Medulla oblongata (tissue), 1 donor: ENCODE measurements around the gene CALHM5.

Experiments
- DNase-seq: peaks from one replicate; pipeline ENCODE4 v3.0.0-alpha.2; 2015; ENCODE audit errors: extremely low spot score

Gene CALHM5

DNA sequence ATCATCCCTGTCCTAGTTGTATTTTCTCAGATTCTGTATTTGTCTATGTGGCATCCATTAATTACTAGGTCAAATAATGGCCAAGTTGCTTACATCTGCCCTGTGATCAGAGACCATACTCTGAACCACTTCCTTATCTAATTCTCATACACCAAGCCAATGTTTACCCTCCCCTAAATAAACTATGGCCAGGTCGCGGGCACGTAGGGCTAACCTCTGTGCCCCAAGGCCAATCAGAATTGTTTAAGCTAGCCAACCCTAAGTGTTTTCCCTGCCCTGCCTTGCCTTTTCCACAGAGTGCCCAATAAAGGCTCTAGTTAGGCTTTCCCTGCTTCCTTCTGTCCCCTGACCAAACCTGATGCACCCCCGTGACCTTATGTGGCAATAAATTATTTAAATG, 39.4 kb downstream of the CALHM5 start:
- DNase-seq = no peak

DNA sequence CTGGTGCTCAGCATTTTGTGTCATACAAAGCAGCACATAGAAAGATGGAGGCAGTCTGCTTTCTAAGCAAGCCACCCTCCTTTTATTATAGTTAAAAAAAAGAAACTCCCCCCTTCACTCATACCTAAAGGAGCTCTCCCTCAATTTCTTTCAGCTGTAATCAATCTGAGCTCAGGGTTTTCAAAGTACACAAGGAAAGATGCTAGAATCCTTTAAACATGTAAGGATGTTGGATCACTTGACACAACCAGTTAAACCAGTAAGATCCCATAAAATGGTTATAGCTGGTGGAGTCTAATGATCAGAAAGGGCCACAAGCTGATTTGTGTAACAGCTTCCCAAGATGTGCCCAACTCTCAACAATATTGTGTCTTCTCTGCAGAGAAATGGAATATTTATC, 42.0 kb downstream of the CALHM5 start, which contains the start of gene CALHM4:
TSS of gene CALHM4 (plus strand) at position 301 of the 400 bp plus-strand sequence. CDS start at position 344, 43 bp downstream.
- no peak for DNase-seq

DNA sequence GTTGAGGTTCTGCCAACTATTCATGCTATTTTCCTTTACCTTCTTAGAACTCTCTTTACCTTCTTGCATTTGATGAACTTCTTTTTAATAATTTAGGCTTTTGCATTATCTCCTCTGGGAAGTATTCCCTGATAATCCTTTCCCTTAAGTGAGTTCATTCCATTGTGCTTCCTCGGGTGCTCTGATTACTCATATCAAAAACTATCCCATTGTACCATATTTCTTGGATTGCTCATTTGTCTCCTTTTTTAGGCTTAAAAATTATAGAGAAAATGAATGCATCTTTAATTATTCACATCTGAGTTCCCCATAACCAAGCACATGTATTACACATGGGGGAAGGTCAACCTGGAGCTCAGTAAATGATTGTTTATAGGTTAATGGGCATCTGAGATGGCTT, 44.6 kb downstream of the CALHM5 start:
- DNase-seq = no peak

- DNase-seq = no peak
These were observed 45.5 kb downstream of the CALHM5 start for GRCh38 chr6:116556814-116557415.

DNA sequence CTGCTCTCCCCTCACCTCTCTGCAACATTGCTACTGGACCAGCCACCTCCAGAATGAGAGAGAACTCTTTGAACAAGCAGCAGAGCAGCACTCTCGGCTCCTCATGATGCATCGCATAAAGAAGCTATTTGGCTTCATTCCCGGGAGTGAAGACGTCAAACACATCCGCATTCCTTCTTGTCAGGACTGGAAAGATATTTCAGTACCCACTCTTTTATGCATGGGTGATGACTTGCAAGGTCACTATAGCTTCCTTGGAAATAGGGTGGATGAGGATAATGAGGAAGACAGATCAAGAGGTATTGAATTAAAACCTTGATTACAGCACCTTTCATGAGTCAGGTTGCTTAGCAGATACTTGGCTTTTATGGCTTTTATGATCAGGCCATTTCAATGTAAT, 46.5 kb downstream of the CALHM5 start:
- no peak for DNase-seq

GRCh38 chr6:116560130-116560529, 48.7 kb downstream of the CALHM5 start:
- no peak for DNase-seq

GRCh38 chr6:116561377-116562018, 50.1 kb downstream of the CALHM5 start:
- DNase-seq = peak; percentile 85

- no peak for DNase-seq
These were observed 50.6 kb downstream of the CALHM5 start for GRCh38 chr6:116562019-116562403.

DNA sequence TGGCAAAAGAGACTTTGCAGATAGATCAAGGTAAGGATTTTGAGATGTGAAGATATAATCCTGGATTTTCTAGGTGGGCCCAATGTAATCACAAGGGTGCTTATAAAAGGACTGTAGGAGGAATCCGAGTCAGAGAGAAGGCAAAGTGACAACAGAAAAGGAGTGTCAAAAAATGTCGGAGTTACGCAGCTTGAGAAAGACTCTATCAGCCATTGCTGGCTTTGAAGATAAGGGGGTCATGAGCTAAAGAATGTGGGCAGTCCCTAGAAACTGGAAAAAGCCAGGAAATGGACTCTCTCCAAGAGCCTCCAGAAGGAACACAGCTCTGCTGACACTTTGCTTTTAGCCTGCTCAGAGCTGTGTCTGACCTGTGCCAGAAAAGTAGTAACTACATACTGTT, 51.2 kb downstream of the CALHM5 start:
- DNase-seq = no peak

DNA sequence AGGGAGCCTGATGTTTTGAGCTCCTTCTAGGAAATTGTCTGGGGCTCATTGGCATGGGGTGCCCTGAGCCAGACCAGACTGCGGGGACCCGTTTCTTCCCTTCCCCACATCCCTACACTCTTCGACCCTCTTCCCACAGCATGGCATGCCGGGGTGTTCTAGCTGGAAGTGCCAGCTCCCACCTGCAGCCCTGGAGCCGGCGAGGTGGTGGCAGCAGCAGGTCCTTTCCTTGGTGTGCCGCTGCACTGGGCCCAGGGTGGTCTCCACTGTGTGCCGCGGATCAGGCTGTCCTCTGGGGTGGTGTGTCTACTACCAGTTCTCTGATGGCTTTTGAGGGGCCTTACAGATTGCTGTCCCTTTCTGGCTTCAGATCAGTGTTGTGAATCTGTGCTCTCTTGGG, 52.4 kb downstream of the CALHM5 start:
- no peak for DNase-seq

GRCh38 chr6:116564311-116564710, 52.9 kb downstream of the CALHM5 start:
- DNase-seq = no peak

DNA sequence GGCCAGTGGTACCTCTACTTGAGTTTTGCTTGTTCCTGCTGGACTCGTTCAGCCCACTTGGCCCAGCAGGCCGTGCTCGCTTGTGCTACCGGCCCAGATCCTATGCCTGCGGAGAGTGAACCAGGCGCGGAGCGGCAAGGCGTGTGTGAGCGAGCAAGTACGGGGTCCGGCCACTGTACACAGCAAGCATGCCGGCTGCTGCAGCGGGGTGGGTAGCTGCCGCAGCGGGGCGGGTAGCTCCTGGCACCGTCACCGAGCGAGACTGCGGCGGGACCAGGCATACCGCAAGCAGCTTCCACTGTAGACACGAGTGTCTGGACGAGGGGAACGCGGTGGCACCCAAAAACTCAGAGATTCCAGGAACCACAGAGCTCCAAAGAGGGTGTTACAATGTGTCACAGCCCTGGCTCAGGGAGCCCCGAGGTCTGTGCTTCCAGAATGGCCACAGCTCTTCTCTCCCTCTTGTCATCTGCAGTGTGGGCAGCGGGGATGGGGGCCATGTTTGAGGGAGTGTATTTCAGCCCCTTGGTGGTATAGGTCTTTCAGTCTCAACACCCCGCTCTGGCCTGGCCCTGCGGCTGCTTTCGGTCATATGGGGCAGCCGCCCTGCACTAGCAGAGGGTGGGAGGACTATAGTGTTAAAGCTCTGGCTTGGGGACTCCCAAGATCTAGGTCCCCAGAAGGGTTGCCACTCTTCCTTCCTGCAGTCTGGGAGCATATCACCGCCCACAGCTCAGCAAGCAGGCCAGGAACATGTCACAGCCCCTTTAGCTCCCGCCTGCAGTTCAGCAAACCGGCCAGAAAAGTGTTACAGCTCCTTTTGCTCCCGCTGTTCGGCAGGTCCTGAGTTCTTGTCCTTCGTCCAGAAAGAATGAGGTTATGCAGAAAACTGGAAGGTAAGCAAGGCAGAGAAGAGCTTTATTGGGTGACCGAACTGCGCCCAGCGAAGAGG, 53.8 kb downstream of the CALHM5 start:
- no peak for DNase-seq

GRCh38 chr6:116568111-116568510, 56.7 kb downstream of the CALHM5 start:
- no peak for DNase-seq

DNA sequence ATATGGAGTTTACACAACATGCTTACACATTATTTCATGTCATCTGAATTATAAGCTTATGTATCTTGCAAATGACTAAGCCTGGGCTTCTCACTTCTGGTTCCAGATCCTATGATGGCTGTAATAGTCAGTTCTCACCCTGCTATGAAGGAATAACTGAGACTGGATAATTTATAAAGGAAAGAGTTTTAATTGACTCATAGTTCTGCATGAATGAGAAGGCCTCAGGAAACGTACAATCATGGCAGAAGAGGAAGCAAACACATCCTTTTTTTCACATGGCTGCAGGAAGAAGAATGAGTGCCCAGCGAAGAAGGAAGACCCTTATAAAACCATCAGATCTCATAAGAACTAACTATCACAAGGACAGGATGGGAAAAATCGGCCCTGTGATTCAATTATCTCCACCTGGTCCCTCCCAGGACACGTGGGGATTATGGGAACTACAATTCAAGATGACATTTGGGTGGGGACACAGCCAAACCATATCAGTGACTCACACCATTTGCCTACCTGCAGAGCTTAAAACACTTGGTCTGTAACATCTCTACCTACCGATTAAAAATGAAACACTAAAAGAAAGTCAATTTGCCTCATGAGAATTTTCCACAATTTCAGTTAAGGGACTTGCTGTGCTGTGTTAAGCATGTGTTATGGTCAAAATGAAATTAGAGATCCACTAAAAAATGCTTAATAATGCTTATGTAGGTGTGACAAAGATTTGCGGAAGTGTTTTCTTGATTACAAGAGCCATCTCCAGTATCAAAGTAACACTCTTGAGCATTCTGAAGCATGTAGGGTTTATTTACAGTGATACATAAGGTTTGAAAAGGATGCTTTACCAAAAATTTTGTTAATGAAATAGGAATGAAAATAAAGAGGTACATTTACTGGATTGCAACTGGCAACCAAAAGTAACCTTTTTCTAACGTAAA, 57.6 kb downstream of the CALHM5 start:
- no peak for DNase-seq

DNA sequence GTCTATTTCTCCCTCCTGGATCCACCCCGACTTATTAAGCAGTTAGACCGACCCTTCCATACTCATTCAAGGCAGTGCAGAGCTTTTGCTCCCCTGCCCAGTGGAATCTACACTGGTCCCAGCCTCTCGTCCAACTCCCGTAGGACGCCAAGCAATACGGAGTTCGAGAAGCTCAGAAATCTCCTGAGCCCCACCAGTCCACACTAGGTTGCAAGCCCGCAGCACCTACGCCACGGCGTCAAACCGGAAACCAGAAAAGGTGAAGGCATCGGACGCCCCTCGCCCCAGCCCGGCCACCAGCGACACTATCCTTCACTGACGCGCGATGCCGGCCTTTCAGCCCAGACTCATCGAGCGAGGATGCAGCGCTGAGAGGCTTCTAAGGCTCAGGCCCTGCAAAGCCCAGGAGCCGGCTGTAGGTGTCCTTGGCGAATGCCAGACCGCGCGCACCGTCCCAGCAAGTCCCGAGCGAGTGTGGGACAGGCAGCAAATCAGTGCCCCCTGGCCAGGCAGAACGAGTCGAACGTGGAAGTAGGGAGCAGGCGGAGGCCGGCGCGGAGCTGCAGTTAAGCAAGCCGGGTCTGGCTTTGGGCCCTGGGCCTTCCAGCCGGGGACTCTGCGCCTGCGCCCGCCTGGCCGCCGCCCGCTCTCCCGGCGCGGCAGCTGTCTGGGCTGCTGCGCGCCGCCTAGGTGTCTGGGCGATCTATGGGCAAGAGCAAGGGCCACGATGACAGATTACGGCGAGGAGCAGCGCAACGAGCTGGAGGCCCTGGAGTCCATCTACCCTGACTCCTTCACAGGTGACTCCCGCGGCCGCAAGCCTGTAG, 59.6 kb downstream of the CALHM5 start, which contains the start of gene RWDD1:
TSS of gene RWDD1 (plus strand) at position 649 of the 827 bp plus-strand sequence. CDS start at position 728, 79 bp downstream.
- peak; percentile 98 for DNase-seq

DNA sequence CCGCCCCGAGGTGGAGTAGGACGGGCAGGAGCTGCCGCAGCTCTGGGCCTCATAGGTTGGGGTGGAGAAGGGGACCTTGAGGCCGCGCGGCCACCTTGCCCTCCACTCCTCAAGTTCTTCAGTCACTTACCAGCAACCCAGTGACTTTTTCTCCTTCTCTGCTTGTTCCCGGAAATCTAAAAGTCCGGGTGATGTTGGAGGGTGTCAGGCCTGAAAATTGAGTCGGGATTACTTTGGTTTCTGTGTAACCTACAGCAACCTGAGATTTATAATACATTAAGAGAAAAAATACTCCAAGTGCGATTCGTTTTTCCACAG, 60.2 kb downstream of the CALHM5 start:
- DNase-seq = no peak

GRCh38 chr6:116572162-116572561, 60.7 kb downstream of the CALHM5 start:
- DNase-seq = peak; percentile 40
